OCI-LY7 (cell line): Measurements from ENCODE around the gene LLGL1.

ENCODE experiments used
- CTCF ChIP-seq: fragments of 200-600 bp; sonication (generic); conservative IDR thresholded peaks from 2 replicates; pipeline ENCODE4 v1.5.1; 2014; ENCODE audit warnings: mild to moderate bottlenecking, antibody characterized with exemption, low read length, moderate library complexity, mixed read lengths
- EZH2phosphoT487 ChIP-seq: fragments of 200-600 bp; sonication (generic); IDR thresholded peaks from 2 replicates; pipeline ENCODE4 v1.6.1; 2018; ENCODE audit warnings: low read depth, borderline replicate concordance, mild to moderate bottlenecking, mixed run types, antibody characterized with exemption, low read length, moderate library complexity, mixed read lengths

GRCh38 chr17:18224053-18224386 lies 1.4 kb upstream of the LLGL1 start:
- TF ChIP-seq CTCF (no peak), EZH2phosphoT487 (no peak)
